SK-N-SH treated with all-trans-retinoic acid at 6 μM for 48 hours (cell line): ENCODE measurements around the gene RCVRN.
"Not testable (repeated sequence)": the region's sequence is repeated elsewhere in the genome, so short reads cannot be mapped to it uniquely, and the experiment has no call there.

ENCODE experiments used
- ARNTL ChIP-seq: fragments of 450-650 bp; formaldehyde crosslinking; IDR thresholded peaks from 2 replicates; pipeline ENCODE4 v1.5.0; 2020; ENCODE audit warnings: low read depth, mild to moderate bottlenecking, moderate library complexity, borderline replicate concordance
- CSDC2 ChIP-seq: fragments of 250-450 bp; sonication (Bioruptor Pico); IDR thresholded peaks from 2 replicates; pipeline ENCODE4 v1.5.0; 2020; ENCODE audit warnings: mild to moderate bottlenecking, moderate library complexity
- ISL1 ChIP-seq: fragments of 250-450 bp; sonication (Bioruptor Pico); IDR thresholded peaks from 2 replicates; pipeline ENCODE4 v2.1.2; 2022; ENCODE audit warnings: mild to moderate bottlenecking, moderate library complexity
- OSR1 ChIP-seq: fragments of 250-450 bp; sonication (Bioruptor Pico); IDR thresholded peaks from 2 replicates; pipeline ENCODE4 v1.8.0; 2022; ENCODE audit warnings: moderate library complexity, mild to moderate bottlenecking, inconsistent platforms
- PPARA ChIP-seq: fragments of 250-450 bp; sonication (Bioruptor Pico); IDR thresholded peaks from 2 replicates; pipeline ENCODE4 v1.5.0; 2020; ENCODE audit warnings: mild to moderate bottlenecking, borderline replicate concordance
- TCF4 ChIP-seq: fragments of 250-450 bp; sonication (Bioruptor Pico); IDR thresholded peaks from 2 replicates; pipeline ENCODE4 v1.8.0; 2021; ENCODE audit warnings: mild to moderate bottlenecking, moderate library complexity, borderline replicate concordance
- ZFP3 ChIP-seq: fragments of 250-450 bp; sonication (Bioruptor Pico); IDR thresholded peaks from 2 replicates; pipeline ENCODE4 v1.5.0; 2020; ENCODE audit warnings: mild to moderate bottlenecking, moderate library complexity
- TF ChIP-seq, protein P1 (sequence below): fragments of 250-450 bp; sonication (Bioruptor Pico); IDR thresholded peaks from 2 replicates; pipeline ENCODE4 v1.5.1; 2020; ENCODE audit warnings: low read depth, mild to moderate bottlenecking, moderate library complexity
- TF ChIP-seq, protein P2 (sequence below): fragments of 250-450 bp; sonication (Bioruptor Pico); IDR thresholded peaks from 2 replicates; pipeline ENCODE4 v1.5.1; 2021; ENCODE audit warnings: mild to moderate bottlenecking, moderate library complexity
- TF ChIP-seq, protein P3 (sequence below): fragments of 250-450 bp; sonication (Bioruptor Pico); IDR thresholded peaks from 2 replicates; pipeline ENCODE4 v1.8.0; 2020; ENCODE audit warnings: mild to moderate bottlenecking, moderate library complexity, borderline replicate concordance

DNA sequence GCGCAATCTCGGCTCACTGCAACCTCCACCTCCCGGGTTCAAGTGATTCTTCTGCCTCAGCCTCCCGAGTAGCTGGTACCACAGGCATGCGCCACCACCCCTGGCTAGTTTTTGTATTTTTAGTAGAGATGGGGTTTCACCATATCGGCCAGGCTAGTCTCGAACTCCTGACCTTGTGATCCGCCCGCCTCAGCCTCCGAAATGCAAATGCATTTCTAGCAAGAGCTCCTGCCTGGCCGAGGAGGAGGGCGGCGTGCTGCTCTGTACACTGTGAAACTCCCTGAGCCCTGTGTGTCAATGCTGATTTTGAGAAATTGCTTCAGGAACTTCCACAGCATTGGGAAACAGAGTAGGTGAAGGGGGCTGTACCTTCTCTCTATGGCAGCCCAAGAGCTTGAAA lies 16.1 kb upstream of the RCVRN start:
- not testable (repeated sequence) for TF ChIP-seq PPARA (CRISPR knock-in tag); OSR1 (CRISPR knock-in tag); ISL1; TCF4 (CRISPR knock-in tag); ZFP3 (CRISPR knock-in tag); CSDC2; ARNTL (CRISPR knock-in tag)
- TF ChIP-seq, protein P1, sequence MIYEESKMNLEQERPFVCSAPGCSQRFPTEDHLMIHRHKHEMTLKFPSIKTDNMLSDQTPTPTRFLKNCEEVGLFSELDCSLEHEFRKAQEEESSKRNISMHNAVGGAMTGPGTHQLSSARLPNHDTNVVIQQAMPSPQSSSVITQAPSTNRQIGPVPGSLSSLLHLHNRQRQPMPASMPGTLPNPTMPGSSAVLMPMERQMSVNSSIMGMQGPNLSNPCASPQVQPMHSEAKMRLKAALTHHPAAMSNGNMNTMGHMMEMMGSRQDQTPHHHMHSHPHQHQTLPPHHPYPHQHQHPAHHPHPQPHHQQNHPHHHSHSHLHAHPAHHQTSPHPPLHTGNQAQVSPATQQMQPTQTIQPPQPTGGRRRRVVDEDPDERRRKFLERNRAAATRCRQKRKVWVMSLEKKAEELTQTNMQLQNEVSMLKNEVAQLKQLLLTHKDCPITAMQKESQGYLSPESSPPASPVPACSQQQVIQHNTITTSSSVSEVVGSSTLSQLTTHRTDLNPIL (CRISPR knock-in tag), result not testable (repeated sequence)
- TF ChIP-seq, protein P2, sequence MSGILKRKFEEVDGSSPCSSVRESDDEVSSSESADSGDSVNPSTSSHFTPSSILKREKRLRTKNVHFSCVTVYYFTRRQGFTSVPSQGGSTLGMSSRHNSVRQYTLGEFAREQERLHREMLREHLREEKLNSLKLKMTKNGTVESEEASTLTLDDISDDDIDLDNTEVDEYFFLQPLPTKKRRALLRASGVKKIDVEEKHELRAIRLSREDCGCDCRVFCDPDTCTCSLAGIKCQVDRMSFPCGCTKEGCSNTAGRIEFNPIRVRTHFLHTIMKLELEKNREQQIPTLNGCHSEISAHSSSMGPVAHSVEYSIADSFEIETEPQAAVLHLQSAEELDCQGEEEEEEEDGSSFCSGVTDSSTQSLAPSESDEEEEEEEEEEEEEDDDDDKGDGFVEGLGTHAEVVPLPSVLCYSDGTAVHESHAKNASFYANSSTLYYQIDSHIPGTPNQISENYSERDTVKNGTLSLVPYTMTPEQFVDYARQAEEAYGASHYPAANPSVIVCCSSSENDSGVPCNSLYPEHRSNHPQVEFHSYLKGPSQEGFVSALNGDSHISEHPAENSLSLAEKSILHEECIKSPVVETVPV (CRISPR knock-in tag), result not testable (repeated sequence)
- TF ChIP-seq, protein P3, sequence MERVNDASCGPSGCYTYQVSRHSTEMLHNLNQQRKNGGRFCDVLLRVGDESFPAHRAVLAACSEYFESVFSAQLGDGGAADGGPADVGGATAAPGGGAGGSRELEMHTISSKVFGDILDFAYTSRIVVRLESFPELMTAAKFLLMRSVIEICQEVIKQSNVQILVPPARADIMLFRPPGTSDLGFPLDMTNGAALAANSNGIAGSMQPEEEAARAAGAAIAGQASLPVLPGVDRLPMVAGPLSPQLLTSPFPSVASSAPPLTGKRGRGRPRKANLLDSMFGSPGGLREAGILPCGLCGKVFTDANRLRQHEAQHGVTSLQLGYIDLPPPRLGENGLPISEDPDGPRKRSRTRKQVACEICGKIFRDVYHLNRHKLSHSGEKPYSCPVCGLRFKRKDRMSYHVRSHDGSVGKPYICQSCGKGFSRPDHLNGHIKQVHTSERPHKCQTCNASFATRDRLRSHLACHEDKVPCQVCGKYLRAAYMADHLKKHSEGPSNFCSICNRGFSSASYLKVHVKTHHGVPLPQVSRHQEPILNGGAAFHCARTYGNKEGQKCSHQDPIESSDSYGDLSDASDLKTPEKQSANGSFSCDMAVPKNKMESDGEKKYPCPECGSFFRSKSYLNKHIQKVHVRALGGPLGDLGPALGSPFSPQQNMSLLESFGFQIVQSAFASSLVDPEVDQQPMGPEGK (CRISPR knock-in tag), result not testable (repeated sequence)
